ENCODE results near the gene ADARB2. TPM values are rescaled to one million over a fixed set of nuclear protein-coding genes. Genes with fewer than 3 reads are reported as not detected.
"Not testable (repeated sequence)": the region's sequence is repeated elsewhere in the genome, so short reads cannot be mapped to it uniquely, and the experiment has no call there.

Gene ADARB2
- polyA plus RNA-seq, 1 of the 3 experiments (the other 2 are of a cell fraction) = not detected

- Histone ChIP-seq H3K27me3 (ENCODE audit: insufficient read depth) (no peaks in the 10 kb centered on the region), H3K9ac (no peak overlapping the region), H3K36me3 (replicated peaks in 1 of 2; ENCODE audit: control insufficient read depth in 1 of 2, insufficient read depth in 2 of 2, low read length in 1 of 2) (no peaks in the 10 kb centered on the region), H2AFZ (ENCODE audit: low read depth) (no peak overlapping the region), H3K4me3 (ENCODE audit: low read depth in 2 of 2, low read length in 1 of 2) (no peak overlapping the region), H3K4me1 (ENCODE audit: control insufficient read depth in 1 of 2, insufficient read depth in 2 of 2, low read depth in 1 of 2, low read length in 1 of 2) (no peaks in the 10 kb centered on the region; a peak in 1 of 4 replicates), H3K4me2 (no peak overlapping the region), H3K9me2 (no peaks in the 10 kb centered on the region), H3K9me3 (peaks cover 11% of the 10 kb centered on the region), H3K27ac (ENCODE audit: low read depth in 2 of 2, low read length in 1 of 2) (no peak overlapping the region), H4K20me1 (ENCODE audit: insufficient read depth) (no peaks in the 10 kb centered on the region), H3K79me2 (ENCODE audit: insufficient read depth) (no peaks in the 10 kb centered on the region), H3F3A (replicated peaks; ENCODE audit: insufficient read depth) (no peaks in the 10 kb centered on the region)
- CTCF ChIA-PET = no interaction called here
- POLR2A ChIA-PET = no interaction called here
- no peak for TF ChIP-seq MAX (IDR thresholded peaks at IDR 0.05; ENCODE audit: low read depth)
- no peak for TF ChIP-seq GATA2 (CRISPR knock-in tag; IDR thresholded peaks at IDR 0.05)
- no peak for TF ChIP-seq PBX3 (IDR thresholded peaks at IDR 0.05)
- TF ChIP-seq EZH2phosphoT487 (IDR thresholded peaks at IDR 0.05; ENCODE audit: borderline replicate concordance, low read depth) = no peak
- TF ChIP-seq FOXJ3 (CRISPR knock-in tag; IDR thresholded peaks at IDR 0.05) = no peak
- no peak for TF ChIP-seq USF2 (IDR thresholded peaks at IDR 0.05; ENCODE audit: borderline replicate concordance, low read depth, low read length)
- TF ChIP-seq FOXM1 (IDR thresholded peaks at IDR 0.05; ENCODE audit: low read depth) = no peak
- TF ChIP-seq RXRA (IDR thresholded peaks at IDR 0.05; ENCODE audit: borderline replicate concordance, low read depth) = no peak
- TF ChIP-seq IRF3 (IDR thresholded peaks at IDR 0.05; ENCODE audit: low read depth, low read length) = no peak
- TF ChIP-seq REST (IDR thresholded peaks at IDR 0.05; ENCODE audit: low read depth, low read length) = no peak
- TF ChIP-seq TEAD4 (IDR thresholded peaks at IDR 0.05; ENCODE audit: borderline replicate concordance, insufficient read depth) = no peak
- TF ChIP-seq EP300 (IDR thresholded peaks at IDR 0.05; ENCODE audit: borderline replicate concordance in 1 of 2, low read depth in 1 of 2, low read length in 1 of 2) = no peak
- no peak for TF ChIP-seq POLR2AphosphoS5 (IDR thresholded peaks at IDR 0.05; ENCODE audit: low read depth, low read length)
- TF ChIP-seq ELF1 (IDR thresholded peaks at IDR 0.05) = no peak
- TF ChIP-seq USF1 (IDR thresholded peaks at IDR 0.05; ENCODE audit: borderline replicate concordance, low read depth) = no peak
- no peak for DNase-seq
These were observed 116.5 kb downstream of the ADARB2 start for GRCh38 chr10:1620803-1621202.

- CTCF ChIA-PET; H4K20me1 ChIP-seq (ENCODE audit: insufficient read depth); H3F3A ChIP-seq (replicated peaks; ENCODE audit: insufficient read depth); POLR2A ChIA-PET; H3K27ac ChIP-seq (ENCODE audit: low read depth in 2 of 2, low read length in 1 of 2); H3K36me3 ChIP-seq (replicated peaks in 1 of 2; ENCODE audit: control insufficient read depth in 1 of 2, insufficient read depth in 2 of 2, low read length in 1 of 2); H3K4me1 ChIP-seq (ENCODE audit: control insufficient read depth in 1 of 2, insufficient read depth in 2 of 2, low read depth in 1 of 2, low read length in 1 of 2); H3K27me3 ChIP-seq (ENCODE audit: insufficient read depth); H3K9me2 ChIP-seq; H3K79me2 ChIP-seq (ENCODE audit: insufficient read depth); H2AFZ ChIP-seq (ENCODE audit: low read depth); H3K9ac ChIP-seq; H3K4me3 ChIP-seq (ENCODE audit: low read depth in 2 of 2, low read length in 1 of 2); DNase-seq; H3K4me2 ChIP-seq: not testable (repeated sequence)
- WGBS (ENCODE audit: low lambda C conversion rate) = 9% methylated on average over 6 of the region's 13 CpGs
- peaks cover 11% of the 10 kb centered on the region for H3K9me3 ChIP-seq
These were observed 119.7 kb downstream of the ADARB2 start for GRCh38 chr10:1617376-1618317.
